GM12865 (cell line): Measurements from ENCODE around the gene NAPB.
"Not testable (repeated sequence)": the region's sequence is repeated elsewhere in the genome, so short reads cannot be mapped to it uniquely, and the experiment has no call there.

Source experiments
- DNase-seq: peaks from one replicate; pipeline ENCODE4 v3.0.0; 2010; ENCODE audit warnings: low read depth
- H3K4me3 ChIP-seq: 2 replicates; pipeline ENCODE4 v1.5.1; 2011; ENCODE audit warnings: mild to moderate bottlenecking, low read depth, low read length, control low read depth
- CTCF ChIP-seq: IDR thresholded peaks from 2 replicates; pipeline ENCODE4 v1.5.1; 2011; ENCODE audit warnings: low read length, control low read depth, low read depth, inconsistent platforms; ENCODE audit not compliant: insufficient read depth; ENCODE audit errors: missing control alignments

The NAPB gene

GRCh38 chr20:23420943-23421931 is at the start of gene NAPB:
NAPB (minus strand) TSS chr20:23421488; CDS start chr20:23421402, 86 bp downstream.
- no peak for TF ChIP-seq CTCF
- peak; percentile 95 for DNase-seq
- peak within 1 kb of the TSS; percentile 78 for H3K4me3 ChIP-seq

DNA sequence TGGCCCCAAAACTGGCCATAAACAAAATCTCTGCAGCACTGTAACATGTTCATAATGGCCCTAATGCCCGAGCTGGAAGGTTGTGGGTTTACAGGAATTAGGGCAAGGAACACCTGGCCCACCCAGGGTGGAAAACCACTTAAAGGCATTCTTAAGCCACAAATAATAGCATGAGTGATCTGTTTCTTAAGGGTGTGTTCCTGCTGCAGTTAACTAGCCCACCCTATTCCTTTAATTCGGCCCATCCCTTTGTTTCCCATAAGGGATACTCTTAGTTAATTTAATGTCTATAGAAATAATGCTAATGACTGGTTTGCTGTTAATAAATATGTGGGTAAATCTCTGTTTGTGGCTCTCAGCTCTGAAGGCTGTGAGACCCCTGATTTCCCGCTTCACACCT is 45.7 kb upstream of the NAPB start:
- H3K4me3 ChIP-seq, DNase-seq: not testable (repeated sequence)

DNA sequence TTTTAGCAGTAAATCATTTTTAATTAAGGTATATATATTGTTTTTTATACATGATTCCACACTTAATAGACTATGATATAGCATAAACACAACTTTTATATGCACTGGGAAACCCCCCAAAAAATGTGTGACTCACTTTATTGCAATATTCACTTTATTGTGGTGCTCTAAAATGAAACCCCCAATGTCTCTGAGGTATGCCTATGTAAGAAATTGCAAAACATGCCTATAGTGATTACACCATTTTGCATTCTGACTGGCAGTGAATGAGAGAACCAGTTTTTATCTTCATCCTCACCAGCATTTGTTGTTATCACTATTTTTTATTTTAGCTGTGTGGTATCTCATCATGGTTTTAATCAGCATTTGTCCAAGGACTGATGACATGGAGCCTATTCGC is 39.9 kb upstream of the NAPB start:
- no peak for TF ChIP-seq CTCF
- no peak for DNase-seq
- H3K4me3 ChIP-seq = no peak overlapping the region

DNA sequence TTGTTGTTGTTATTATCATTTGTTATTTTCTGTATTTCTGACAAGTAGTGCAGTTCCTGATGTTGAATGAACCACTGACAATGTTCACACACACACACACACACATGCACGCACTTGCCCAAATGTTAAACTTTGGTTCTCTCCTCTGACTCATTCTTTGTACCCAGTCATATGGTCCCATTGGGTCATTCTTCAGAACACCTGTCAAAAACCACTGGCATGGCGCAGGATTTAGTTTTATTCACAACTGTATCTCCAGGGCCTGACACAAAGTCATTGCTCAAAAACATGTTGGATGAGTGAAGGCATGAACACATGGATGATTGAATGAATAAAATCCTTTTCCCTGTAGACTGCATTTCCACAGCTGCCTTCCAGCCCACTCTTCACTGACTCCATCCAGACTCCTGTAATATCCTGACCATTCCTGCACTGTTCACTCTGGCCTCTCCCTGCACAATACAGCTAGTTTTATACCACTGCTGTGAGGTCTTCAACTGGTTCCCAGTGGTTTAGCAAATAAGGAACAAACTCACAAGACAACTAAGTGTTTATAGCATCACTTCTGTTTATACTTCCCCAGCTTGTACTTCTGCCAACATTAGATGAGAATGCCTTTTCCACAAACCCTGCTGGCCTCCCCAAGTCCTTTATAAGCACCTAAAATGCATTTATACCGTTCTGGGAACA is 38.3 kb upstream of the NAPB start:
- no peak for TF ChIP-seq CTCF
- no peak overlapping the region for H3K4me3 ChIP-seq
- DNase-seq = no peak

GRCh38 chr20:23456873-23457272 is 35.6 kb upstream of the NAPB start:
- H3K4me3 ChIP-seq = no peak overlapping the region
- no peak for TF ChIP-seq CTCF
- no peak for DNase-seq

DNA sequence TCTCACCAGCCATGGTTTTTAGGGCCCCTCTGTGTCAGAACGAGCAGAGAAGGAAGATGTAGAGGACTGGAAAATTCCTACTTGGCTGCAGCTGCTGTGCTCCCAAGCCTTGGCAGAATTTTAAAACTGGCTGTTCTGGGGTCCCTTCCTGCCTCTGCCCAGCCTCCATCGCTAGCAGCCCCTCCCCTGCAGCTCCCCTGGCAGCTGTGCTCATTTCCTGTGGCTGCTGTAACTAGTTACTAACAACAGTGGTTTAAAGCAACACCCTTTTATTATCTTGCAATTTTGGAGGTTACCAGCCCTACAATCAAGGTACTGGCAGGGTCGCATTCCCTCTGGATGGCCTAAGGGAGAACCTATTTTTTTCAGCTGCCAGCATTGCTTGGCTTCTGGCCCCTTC is 35.1 kb upstream of the NAPB start:
- H3K4me3 ChIP-seq = no peak overlapping the region
- no peak for TF ChIP-seq CTCF
- DNase-seq = no peak

GRCh38 chr20:23455639-23456038 is 34.4 kb upstream of the NAPB start:
- no peak for DNase-seq
- H3K4me3 ChIP-seq = no peak overlapping the region
- TF ChIP-seq CTCF = no peak
